Activated T-cell treated with anti-CD3 and anti-CD28 coated beads, Interleukin-2, amount 50 U/mL, for 72 hours (primary cell): Measurements from ENCODE around the gene AXIN2. TPM values are rescaled to one million over a fixed set of nuclear protein-coding genes. Genes with fewer than 3 reads are reported as not detected.

Source experiments
- ATAC-seq, 2 donors: fragments of 150-1000 bp; cut with Tn5 transposase; replicated peaks in 1 of 2; 2 replicates each; pipeline ENCODE4 v1.10.0; 2021; ENCODE audit warnings: moderate library complexity in 2 of 2, mild to moderate bottlenecking in 1 of 2
- DNase-seq, 2 donors: peaks; one replicate each; pipeline ENCODE4 v3.0.0; 2021 to 2022; ENCODE audit warnings: mixed read lengths in 1 of 2
- H3K27ac Mint-ChIP-seq: one replicate; pipeline ENCODE4 v1.8.0; 2022; ENCODE audit warnings: mild to moderate bottlenecking, moderate library complexity, mixed read lengths
- H3K27me3 Mint-ChIP-seq: one replicate; pipeline ENCODE4 v1.8.0; 2022; ENCODE audit warnings: low read depth, mixed read lengths
- H3K36me3 Mint-ChIP-seq, 2 donors: one replicate each; pipeline ENCODE4 v1.8.0; 2022; ENCODE audit warnings: mixed read lengths in 2 of 2, mild to moderate bottlenecking in 1 of 2; ENCODE audit not compliant: insufficient read depth in 2 of 2
- H3K4me1 Mint-ChIP-seq: one replicate; pipeline ENCODE4 v1.8.0; 2022; ENCODE audit warnings: low read depth, mixed read lengths
- H3K4me3 Mint-ChIP-seq, 2 donors: one replicate each; pipeline ENCODE4 v1.8.0; 2022; ENCODE audit warnings: mild to moderate bottlenecking in 2 of 2, mixed read lengths in 2 of 2, moderate library complexity in 2 of 2
- H3K9me3 Mint-ChIP-seq, 2 donors: one replicate each; pipeline ENCODE4 v1.8.0; 2022; ENCODE audit warnings: mixed read lengths in 2 of 2
- total RNA-seq, 2 donors: library from RNA; stranded (reverse); gene quantifications; one replicate each; pipeline ENCODE4 v1.2.3, GENCODE V29; 2022

AXIN2 gene
- total RNA-seq, 2 donors from 2014 or later: 5.9 to 6.9 TPM

DNA sequence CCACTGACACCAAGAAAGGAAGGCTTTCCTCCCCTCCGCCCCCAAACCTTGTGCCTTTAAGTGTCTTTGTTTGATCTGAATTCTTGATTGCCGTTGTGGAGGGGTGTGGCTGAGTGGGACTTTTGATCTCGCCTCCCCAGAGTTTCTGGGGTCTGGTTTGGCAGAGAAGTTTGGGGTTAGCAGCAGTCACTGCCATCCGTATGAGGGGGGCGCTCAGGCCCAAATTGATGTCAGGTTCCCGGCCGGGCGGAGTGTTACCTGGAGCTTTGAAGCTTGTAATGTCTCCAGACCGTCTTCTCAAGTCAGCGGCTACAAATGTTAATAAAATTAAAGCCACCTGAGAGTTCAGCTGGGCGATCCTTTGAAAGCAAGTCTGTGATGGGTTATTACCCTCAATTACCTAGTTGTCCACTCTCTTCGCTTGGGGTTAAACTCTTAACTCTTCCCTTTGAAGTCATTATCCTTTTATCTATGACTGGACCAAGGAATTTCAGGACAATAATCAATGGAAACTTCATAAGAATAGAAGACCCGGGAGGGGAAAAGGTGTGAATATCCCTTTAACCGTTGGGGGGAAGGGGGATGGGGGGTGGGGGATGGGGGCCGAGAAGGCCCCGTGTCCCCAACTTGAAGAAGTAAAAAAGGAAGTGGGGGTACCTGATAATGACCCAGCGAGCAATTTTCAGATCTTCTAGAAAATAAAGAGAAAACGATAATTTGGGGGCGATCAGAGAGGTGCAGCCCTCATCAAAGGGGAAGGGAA, 31.8 kb upstream of the AXIN2 start:
- no peaks in the 10 kb centered on the region for H3K36me3 Mint-ChIP-seq
- H3K9me3 Mint-ChIP-seq: no peaks in the 10 kb centered on the region
- peaks cover 38% of the 10 kb centered on the region for H3K4me1 Mint-ChIP-seq
- no peak for ATAC-seq
- no peaks in the 10 kb centered on the region for H3K27me3 Mint-ChIP-seq
- H3K27ac Mint-ChIP-seq: no peak overlapping the region
- no peak for DNase-seq
- peak overlapping the region; percentile 67 to 77 for H3K4me3 Mint-ChIP-seq

DNA sequence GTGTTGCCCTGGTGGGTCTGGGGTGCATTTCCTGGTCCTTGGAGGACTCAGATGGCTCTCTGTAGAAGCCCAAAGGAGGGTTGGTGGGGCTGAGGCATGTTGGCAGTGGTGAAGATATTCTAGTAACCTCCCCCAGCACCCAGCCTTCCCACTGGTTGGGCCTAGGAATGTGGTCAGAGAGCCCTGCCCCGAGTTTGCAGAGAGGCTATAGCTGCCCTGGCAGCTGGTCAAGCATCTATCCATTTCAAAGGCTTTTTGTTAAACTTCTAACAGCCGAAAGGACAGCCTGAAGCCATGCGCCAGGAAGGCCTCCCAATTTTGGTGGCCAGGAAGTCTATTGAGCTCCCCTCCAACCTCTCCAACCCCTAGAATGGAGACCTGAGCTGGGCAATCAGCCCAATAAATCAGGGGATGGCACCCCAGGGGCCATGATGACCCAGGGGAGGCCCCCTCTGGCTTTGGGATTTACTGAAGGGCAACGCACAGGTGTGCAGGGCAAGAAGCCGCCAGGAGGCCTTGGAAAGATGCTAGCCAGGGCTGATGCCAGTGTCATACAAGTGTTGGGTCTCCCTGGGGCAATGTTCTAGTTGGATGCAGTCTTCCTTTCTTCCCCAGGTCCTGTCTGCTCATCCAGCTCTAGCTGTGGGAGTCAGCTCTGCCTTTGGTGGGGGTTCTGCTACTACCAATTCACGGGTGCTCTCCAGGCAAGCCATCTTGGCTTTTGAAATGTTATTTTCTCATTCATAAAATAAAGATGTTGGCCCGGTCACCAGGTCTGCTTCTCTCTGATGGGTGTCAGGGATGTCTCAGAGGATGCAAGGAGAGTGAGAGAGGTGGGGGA, 30.9 kb upstream of the AXIN2 start:
- H3K4me3 Mint-ChIP-seq: no peak overlapping the region
- no peaks in the 10 kb centered on the region for H3K27me3 Mint-ChIP-seq
- H3K9me3 Mint-ChIP-seq: no peaks in the 10 kb centered on the region
- DNase-seq (no peak), ATAC-seq (no peak)
- H3K4me1 Mint-ChIP-seq: peaks cover 42% of the 10 kb centered on the region
- H3K27ac Mint-ChIP-seq: no peak overlapping the region
- no peaks in the 10 kb centered on the region for H3K36me3 Mint-ChIP-seq

DNA sequence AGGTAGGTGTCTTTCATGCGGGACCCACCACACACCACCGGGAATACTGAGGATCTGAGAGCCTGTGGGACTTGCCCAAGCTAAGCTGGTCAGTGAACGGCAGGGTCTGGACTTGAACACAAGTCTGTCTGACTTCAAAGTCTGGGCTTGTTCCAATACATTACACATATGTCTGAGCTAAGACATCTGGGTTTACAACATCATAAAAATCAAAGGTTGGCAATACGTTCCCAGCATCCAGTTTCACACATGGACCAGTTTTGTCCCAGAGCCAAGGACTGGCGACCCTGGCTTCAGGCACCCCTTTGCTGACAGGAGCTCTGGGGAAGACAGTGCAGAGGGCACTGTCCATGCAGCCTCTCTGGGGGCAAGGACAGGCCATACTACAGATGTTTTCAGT, 27.9 kb upstream of the AXIN2 start:
- H3K27ac Mint-ChIP-seq: no peak overlapping the region
- ATAC-seq: no peak

DNA sequence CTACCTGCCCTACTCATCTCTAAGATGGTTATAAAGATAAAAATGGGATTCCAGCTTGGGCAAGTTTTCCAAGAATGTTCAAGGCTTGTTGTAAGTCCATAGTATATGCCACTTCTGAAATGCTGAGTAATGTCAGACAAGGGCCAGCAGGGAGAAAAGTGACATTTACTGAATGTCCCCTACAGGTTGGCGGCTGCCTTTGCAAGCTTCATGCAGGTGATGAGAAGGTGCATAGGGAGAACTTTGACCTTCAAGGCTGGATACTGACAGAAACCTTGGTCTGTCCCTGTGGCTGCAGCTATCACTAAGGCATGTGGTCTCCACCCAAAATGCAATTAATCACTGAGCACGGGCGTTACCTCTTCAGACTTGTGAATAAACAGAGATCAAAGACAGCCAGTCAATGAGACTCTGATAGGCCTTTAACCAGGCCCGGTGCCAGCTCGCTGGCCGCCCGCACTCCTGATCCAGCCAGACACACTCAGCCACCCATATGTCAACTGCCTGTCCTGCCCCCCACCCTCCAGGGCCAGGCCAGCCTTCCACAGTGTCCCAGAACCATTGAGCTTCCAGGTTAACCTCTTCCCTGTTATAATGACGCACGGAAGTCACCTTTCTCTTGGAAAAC, 26.8 kb upstream of the AXIN2 start:
- no peaks in the 10 kb centered on the region for H3K36me3 Mint-ChIP-seq
- H3K27ac Mint-ChIP-seq: no peak overlapping the region
- peaks cover 52% of the 10 kb centered on the region for H3K4me1 Mint-ChIP-seq
- no peak for DNase-seq
- no peaks in the 10 kb centered on the region for H3K27me3 Mint-ChIP-seq
- no peaks in the 10 kb centered on the region for H3K9me3 Mint-ChIP-seq
- ATAC-seq: no peak
- no peak overlapping the region for H3K4me3 Mint-ChIP-seq

More for the DNA sequence above, 27.9 kb upstream of the AXIN2 start:
- Mint-ChIP-seq H3K27me3 (no peaks in the 10 kb centered on the region), H3K4me3 (no peak overlapping the region), H3K9me3 (no peaks in the 10 kb centered on the region), H3K4me1 (peaks cover 52% of the 10 kb centered on the region), H3K36me3 (no peaks in the 10 kb centered on the region)
- DNase-seq: no peak

DNA sequence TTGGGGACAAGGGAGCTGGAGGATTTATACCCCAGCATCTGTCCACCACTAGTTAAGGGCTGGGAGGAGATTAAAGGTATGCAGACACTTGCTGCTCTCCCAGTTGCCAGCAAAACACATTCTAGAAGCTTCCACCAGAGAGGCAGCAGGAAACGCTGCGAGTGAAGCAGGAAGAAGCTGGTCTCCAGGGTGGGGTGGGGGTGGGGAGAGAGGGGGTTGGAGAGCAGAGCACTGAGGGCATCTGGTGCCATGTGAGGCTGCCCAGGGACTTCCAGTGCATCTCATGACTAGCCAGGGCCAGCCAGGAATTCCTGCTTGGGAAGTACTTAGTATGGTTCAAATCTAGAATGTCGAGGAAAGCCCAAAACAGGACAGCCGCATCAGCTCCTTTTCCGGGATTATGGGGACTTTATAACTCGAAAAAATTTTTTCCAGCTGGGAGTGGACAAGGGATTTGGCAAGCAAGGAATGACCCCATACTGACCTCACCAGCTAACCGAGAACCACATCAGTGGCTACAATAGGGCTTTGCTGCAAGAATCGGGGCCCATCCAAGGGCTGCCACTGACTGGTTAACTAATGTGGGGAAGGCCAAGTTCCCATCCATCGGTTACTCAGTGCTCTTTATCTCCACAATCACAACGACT, 26.2 kb upstream of the AXIN2 start:
- DNase-seq (no peak), ATAC-seq (no peak)
- no peak overlapping the region for H3K4me3 Mint-ChIP-seq
- H3K36me3 Mint-ChIP-seq: no peaks in the 10 kb centered on the region
- peaks cover 45% of the 10 kb centered on the region for H3K4me1 Mint-ChIP-seq
- H3K27me3 Mint-ChIP-seq: no peaks in the 10 kb centered on the region
- H3K9me3 Mint-ChIP-seq: no peaks in the 10 kb centered on the region
- H3K27ac Mint-ChIP-seq: no peak overlapping the region

DNA sequence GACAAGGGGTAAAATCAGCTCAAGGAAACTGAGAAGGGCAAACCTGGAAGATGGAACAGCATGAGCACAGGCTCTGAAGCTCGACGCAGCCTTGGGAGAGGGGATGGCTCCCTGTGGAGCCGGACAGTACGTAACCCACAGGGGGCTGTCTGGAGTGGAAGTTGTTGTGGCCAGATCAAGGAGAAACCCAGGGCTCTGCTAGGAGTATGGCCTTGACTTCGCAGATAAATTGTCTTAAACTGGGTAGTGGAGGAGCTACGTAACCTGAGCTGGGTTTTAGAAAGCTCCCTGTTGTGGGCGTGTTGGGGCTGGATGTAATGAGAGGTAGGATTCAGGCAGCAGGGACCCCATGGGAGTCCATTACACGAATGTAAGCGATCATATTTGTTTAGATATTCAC, 25.5 kb upstream of the AXIN2 start:
- DNase-seq: no peak
- ATAC-seq: no peak
- Mint-ChIP-seq H3K4me1 (peaks cover 50% of the 10 kb centered on the region), H3K9me3 (no peaks in the 10 kb centered on the region), H3K27me3 (no peaks in the 10 kb centered on the region), H3K36me3 (no peaks in the 10 kb centered on the region), H3K27ac (no peak overlapping the region), H3K4me3 (no peak overlapping the region)

DNA sequence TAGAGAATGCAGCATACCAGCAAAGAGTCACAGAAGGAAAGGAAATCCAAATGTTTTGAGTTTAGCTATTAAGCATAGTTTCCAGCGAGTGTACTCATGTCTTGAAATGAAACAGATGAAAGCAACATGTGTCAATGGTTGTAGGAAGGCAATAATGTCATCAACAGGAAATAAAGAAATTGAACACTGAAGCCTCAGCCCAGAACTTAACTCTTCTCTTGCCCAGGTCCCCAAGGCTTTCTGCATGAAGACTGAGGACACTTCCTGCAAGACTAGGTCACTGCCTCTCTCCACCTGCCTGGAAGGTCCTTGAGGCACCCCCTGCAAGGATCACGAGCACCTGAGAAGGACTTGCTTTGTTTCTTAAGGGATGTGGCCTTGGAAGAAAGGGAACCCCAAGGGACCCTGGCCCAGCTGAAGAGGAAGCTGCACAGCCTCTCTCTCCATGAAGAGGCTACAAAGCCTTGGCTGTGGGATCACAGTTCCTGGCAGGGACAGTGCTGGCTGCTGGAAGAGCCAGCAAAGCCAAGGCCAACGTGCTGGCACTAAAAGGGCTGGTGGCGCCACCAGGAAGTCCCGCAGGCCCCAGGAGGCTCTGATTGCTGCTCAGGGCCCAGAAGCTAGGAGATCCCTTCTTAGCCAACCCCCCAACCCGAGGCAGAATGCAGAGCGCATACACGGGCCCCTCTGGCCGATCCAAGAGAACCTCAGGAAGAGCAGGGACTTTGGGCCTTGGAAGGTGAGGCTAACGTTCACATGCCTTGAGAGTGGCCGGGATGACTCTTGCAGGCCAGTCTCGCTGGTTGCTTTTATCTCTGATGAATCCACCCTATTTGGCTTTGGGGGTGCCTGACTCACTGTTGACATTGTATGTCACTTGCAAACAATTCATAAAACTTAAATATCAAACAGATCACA, 23.4 kb upstream of the AXIN2 start:
- DNase-seq: peak in 1 of 2 donors; percentile 12
- H3K4me1 Mint-ChIP-seq: peaks cover 55% of the 10 kb centered on the region
- H3K27me3 Mint-ChIP-seq: no peaks in the 10 kb centered on the region
- H3K9me3 Mint-ChIP-seq: no peaks in the 10 kb centered on the region
- H3K4me3 Mint-ChIP-seq: no peak overlapping the region
- no peak overlapping the region for H3K27ac Mint-ChIP-seq
- peak; percentile 88 to 93 for ATAC-seq
- H3K36me3 Mint-ChIP-seq: no peaks in the 10 kb centered on the region

DNA sequence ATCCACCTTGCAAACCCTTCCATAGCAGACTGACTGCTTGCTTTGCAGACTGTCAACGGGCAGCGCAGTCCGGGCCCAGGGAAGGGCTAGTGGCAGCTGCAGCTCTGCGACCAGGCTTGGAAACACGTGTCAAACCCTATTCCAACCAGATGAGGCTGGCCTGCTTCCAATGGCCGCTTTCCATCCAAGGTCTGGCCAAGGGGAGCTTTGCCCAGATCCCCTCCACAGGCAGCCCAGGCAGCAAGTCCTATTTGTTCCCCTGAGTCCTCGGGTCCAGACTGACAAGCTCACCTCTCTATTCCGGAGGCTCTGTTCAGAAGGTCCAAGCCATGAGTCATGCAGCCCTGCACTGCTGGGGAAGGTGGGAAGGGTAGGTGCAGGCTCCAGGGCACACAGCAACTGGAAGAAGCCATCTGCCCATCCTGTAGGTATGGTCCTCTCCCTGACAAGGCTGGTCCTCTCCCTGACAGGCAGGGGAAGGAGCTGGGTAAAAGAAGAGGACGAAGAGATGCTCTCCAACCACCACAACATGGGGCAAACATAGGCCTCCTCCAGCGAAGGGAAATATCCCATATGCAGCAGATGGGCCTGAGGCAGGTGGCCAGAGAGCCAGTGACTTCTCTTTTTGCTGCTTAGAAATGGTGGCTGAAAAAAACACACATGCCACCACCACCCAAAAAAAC, 22.6 kb upstream of the AXIN2 start:
- DNase-seq (no peak), ATAC-seq (no peak)
- H3K27ac Mint-ChIP-seq: no peak overlapping the region
- H3K4me1 Mint-ChIP-seq: peaks cover 55% of the 10 kb centered on the region
- H3K9me3 Mint-ChIP-seq: no peaks in the 10 kb centered on the region
- H3K27me3 Mint-ChIP-seq: no peaks in the 10 kb centered on the region
- peak overlapping the region; percentile 17 to 22 for H3K4me3 Mint-ChIP-seq
- no peaks in the 10 kb centered on the region for H3K36me3 Mint-ChIP-seq

DNA sequence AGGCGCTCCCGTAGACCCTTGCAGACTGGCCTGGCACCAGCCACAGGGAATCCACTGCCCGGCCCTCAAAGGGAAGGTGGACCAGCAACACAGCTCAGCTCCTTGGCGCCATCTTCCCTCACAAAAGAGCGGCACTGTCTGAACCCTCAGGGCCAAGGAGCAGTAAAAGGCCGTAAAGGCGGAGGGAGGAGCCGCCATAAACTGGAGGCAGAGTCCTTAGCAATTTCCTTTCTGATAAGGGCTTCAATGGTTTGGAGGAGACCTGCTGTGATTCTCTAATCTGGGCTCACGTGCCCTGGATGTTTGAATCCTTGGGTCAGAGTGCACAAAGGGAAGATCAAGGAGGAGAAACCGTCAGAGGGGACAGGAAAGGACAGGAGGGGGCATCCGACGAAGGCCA, 15.5 kb upstream of the AXIN2 start:
- Mint-ChIP-seq H3K4me1 (peaks cover 5% of the 10 kb centered on the region), H3K27ac (no peak overlapping the region)
- DNase-seq: no peak

DNA sequence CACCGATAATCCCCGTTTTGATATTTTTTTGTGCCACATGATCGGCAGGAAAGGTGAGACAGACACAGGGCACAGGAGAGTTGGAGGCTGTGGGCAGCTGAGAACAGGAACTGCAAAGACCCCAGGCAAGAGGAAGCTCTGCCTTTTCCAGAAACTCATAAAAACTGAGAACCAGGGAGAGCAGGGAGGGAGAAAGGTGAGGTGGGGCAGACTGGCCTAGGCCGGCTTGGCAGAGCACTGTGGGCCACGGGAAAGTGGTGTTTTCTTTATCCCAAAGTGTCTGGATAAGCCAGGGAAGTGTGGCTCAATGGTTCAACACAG, 11.8 kb upstream of the AXIN2 start:
- no peaks in the 10 kb centered on the region for H3K9me3 Mint-ChIP-seq
- peaks cover 6% of the 10 kb centered on the region for H3K27me3 Mint-ChIP-seq
- H3K4me1 Mint-ChIP-seq: peaks cover 11% of the 10 kb centered on the region
- H3K36me3 Mint-ChIP-seq: no peaks in the 10 kb centered on the region
- no peak overlapping the region for H3K27ac Mint-ChIP-seq
- DNase-seq (no peak), ATAC-seq (no peak)
- H3K4me3 Mint-ChIP-seq: no peak overlapping the region

More for the DNA sequence above, 15.5 kb upstream of the AXIN2 start:
- no peaks in the 10 kb centered on the region for H3K36me3 Mint-ChIP-seq
- H3K4me3 Mint-ChIP-seq: no peak overlapping the region
- H3K9me3 Mint-ChIP-seq: no peaks in the 10 kb centered on the region
- ATAC-seq: no peak
- no peaks in the 10 kb centered on the region for H3K27me3 Mint-ChIP-seq

DNA sequence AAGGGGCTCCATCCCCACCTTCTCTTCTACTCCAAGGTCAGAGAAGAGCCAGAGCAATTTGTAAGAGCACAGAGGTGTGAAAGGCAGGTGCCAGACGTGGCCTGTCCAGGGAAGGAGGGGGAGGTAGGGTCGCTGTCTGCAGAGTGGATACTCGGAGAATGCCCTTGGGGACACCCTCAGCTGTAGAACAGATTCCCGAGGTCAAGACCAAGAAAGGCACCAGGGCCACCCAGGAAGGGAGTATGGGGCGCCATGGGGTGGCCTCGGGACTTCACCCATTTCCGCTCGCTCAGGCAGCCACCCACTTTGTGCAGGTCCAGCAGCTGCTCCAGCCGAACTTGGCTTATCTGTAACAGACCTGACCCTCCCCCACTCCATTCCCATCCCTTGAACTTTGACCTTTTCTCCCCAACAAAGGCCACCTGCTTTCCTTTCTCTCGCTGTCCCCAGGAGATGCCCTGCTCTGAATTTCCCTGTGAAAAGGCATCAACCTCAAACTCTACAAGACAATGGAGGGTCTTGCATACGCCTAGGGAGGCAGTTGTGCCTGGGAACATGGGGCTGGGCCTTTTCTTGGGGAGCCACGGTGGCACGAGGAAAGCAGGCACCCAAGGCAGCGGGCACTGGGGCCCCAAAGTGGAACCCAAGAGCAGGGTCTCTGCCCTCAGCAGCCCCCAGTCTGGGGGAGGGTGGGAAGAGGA, 11.3 kb upstream of the AXIN2 start:
- Mint-ChIP-seq H3K36me3 (no peaks in the 10 kb centered on the region), H3K27me3 (peaks cover 6% of the 10 kb centered on the region), H3K4me1 (peaks cover 14% of the 10 kb centered on the region), H3K9me3 (no peaks in the 10 kb centered on the region), H3K4me3 (no peak overlapping the region), H3K27ac (no peak overlapping the region)
- no peak for DNase-seq
- no peak for ATAC-seq
